SK-N-SH (cell line): ENCODE measurements around the gene MBTPS1. TPM values are rescaled to one million over a fixed set of nuclear protein-coding genes. Genes with fewer than 3 reads are reported as not detected.
A peak's percentile ranks its signal among the peaks of the same experiment; 100 is the strongest.

Source experiments
- CTCF ChIA-PET: fragments of 300-600, 350-600 bp; formaldehyde crosslinking; extraction: SDS; loops from one replicate; lab custom pipeline; 2021; lab: Yijun Ruan, JAX
- POLR2A ChIA-PET: fragments of 350-600 bp; sonication (Branson Sonifier 250); formaldehyde crosslinking; extraction: SDS; loops from one replicate; lab custom pipeline; 2020; ENCODE audit warnings: antibody characterized with exemption, inconsistent platforms; lab: Yijun Ruan, JAX
- DNase-seq: peaks from one replicate; pipeline ENCODE4 v3.0.0; 2012
- H2AFZ ChIP-seq: fragments of 200-600 bp; sonication (generic); 2 replicates; pipeline ENCODE4 v1.8.1; 2016; ENCODE audit warnings: antibody characterized with exemption, mild to moderate bottlenecking, low read depth
- H3F3A ChIP-seq: fragments of 200-600 bp; sonication (generic); replicated peaks from 2 replicates; pipeline ENCODE3; 2016; ENCODE audit warnings: antibody characterized with exemption, mild to moderate bottlenecking; ENCODE audit not compliant: insufficient read depth
- H3K27ac ChIP-seq, 2 experiments: fragments of 200-500 bp in 1 of 2; fragments of 200-600 bp in 1 of 2; sonication (Bioruptor generic) in 1 of 2; sonication (generic), shearing (Covaris generic) in 1 of 2; 2 replicates each; pipeline versions ENCODE4 v1.5.1 to v1.6.1; 2014 to 2016; ENCODE audit warnings: low read depth in 2 of 2, inconsistent platforms in 1 of 2, low read length in 1 of 2, mild to moderate bottlenecking in 1 of 2, mixed read lengths in 1 of 2
- H3K27me3 ChIP-seq: fragments of 200-600 bp; sonication (generic), shearing (Covaris generic); 2 replicates; pipeline ENCODE4 v1.6.1; 2016; ENCODE audit warnings: mixed run types; ENCODE audit not compliant: insufficient read depth
- H3K36me3 ChIP-seq, 2 experiments: fragments of 200-500 bp in 1 of 2; fragments of 200-600 bp in 1 of 2; sonication (Bioruptor generic) in 1 of 2; sonication (generic) in 1 of 2; replicated peaks in 1 of 2; 2 replicates each; pipeline versions ENCODE3 to v1.5.1; 2014 to 2016; ENCODE audit warnings: low read length in 1 of 2, mild to moderate bottlenecking in 1 of 2; ENCODE audit not compliant: insufficient read depth in 2 of 2, control insufficient read depth in 1 of 2
- H3K4me1 ChIP-seq, 2 experiments: fragments of 200-500 bp in 1 of 2; fragments of 200-600 bp in 1 of 2; sonication (Bioruptor generic) in 1 of 2; sonication (generic), shearing (Covaris generic) in 1 of 2; 2 replicates each; pipeline versions ENCODE4 v1.5.1 to v1.6.1; 2014 to 2016; ENCODE audit warnings: low read depth in 1 of 2, low read length in 1 of 2, mixed run types in 1 of 2; ENCODE audit not compliant: insufficient read depth in 2 of 2, control insufficient read depth in 1 of 2
- H3K4me2 ChIP-seq: fragments of 200-600 bp; sonication (generic), shearing (Covaris generic); 2 replicates; pipeline ENCODE4 v1.6.1; 2017; ENCODE audit warnings: mixed run types
- H3K4me3 ChIP-seq, 2 experiments: fragments of 200-500 bp in 1 of 2; fragments of 200-600 bp in 1 of 2; sonication (Bioruptor generic) in 1 of 2; sonication (generic), shearing (Covaris generic) in 1 of 2; 2 replicates each; pipeline versions ENCODE4 v1.5.1 to v1.8.1; 2014 to 2016; ENCODE audit warnings: low read depth in 2 of 2, inconsistent platforms in 1 of 2, low read length in 1 of 2, mild to moderate bottlenecking in 1 of 2, mixed read lengths in 1 of 2, moderate library complexity in 1 of 2
- H3K79me2 ChIP-seq: fragments of 200-600 bp; sonication (generic); 2 replicates; pipeline ENCODE4 v1.8.1; 2017; ENCODE audit warnings: mild to moderate bottlenecking; ENCODE audit not compliant: insufficient read depth
- H3K9ac ChIP-seq: fragments of 200-600 bp; sonication (generic); 2 replicates; pipeline ENCODE4 v1.6.1; 2017; ENCODE audit warnings: mixed run types
- H3K9me2 ChIP-seq: fragments of 200-600 bp; sonication (generic); 2 replicates; pipeline ENCODE4 v1.6.1; 2017; ENCODE audit warnings: mixed run types
- H3K9me3 ChIP-seq: fragments of 200-600 bp; sonication (generic); 2 replicates; pipeline ENCODE4 v1.6.1; 2017; ENCODE audit warnings: mixed run types, mild to moderate bottlenecking, moderate library complexity
- H4K20me1 ChIP-seq: fragments of 200-600 bp; sonication (generic); 2 replicates; pipeline ENCODE4 v1.6.1; 2017; ENCODE audit warnings: mild to moderate bottlenecking, mixed run types; ENCODE audit not compliant: insufficient read depth
- ELF1 ChIP-seq: IDR thresholded peaks from 2 replicates; pipeline ENCODE4 v1.4.0; 2012
- EP300 ChIP-seq, 2 experiments: IDR thresholded peaks; 2 replicates each; pipeline versions ENCODE4 v1.4.0 to v1.6.1; 2012; ENCODE audit warnings: borderline replicate concordance in 1 of 2, low read depth in 1 of 2, low read length in 1 of 2
- FOSL2 ChIP-seq: IDR thresholded peaks from 2 replicates; pipeline ENCODE4 v1.4.0; 2012; ENCODE audit warnings: low read depth, mild to moderate bottlenecking, moderate library complexity, borderline replicate concordance
- FOXJ3 ChIP-seq: sonication (generic); formaldehyde crosslinking; IDR thresholded peaks from 2 replicates; pipeline ENCODE4 v1.5.1; 2020; ENCODE audit warnings: mild to moderate bottlenecking, missing genetic modification reagents
- GABPA ChIP-seq: IDR thresholded peaks from 2 replicates; pipeline ENCODE4 v1.4.0; 2012; ENCODE audit warnings: low read depth, mild to moderate bottlenecking
- GATA2 ChIP-seq: sonication (generic); formaldehyde crosslinking; IDR thresholded peaks from 2 replicates; pipeline ENCODE4 v1.5.0; 2020; ENCODE audit warnings: mild to moderate bottlenecking, missing genetic modification reagents
- MEF2A ChIP-seq: IDR thresholded peaks from 2 replicates; pipeline ENCODE4 v1.4.0; 2012; ENCODE audit warnings: low read depth, borderline replicate concordance
- NRF1 ChIP-seq: IDR thresholded peaks from 2 replicates; pipeline ENCODE4 v1.6.1; 2012; ENCODE audit warnings: low read depth, mild to moderate bottlenecking, low read length
- POLR2AphosphoS5 ChIP-seq: IDR thresholded peaks from 2 replicates; pipeline ENCODE4 v1.6.1; 2012; ENCODE audit warnings: low read depth, low read length
- RAD21 ChIP-seq: IDR thresholded peaks from 2 replicates; pipeline ENCODE4 v1.6.1; 2012; ENCODE audit warnings: mild to moderate bottlenecking, low read length
- RCOR1 ChIP-seq: fragments of 150-350 bp; IDR thresholded peaks from 2 replicates; pipeline ENCODE4 v1.6.1; 2017; ENCODE audit warnings: antibody characterized with exemption, low read length
- SMC3 ChIP-seq: IDR thresholded peaks from 2 replicates; pipeline ENCODE4 v1.6.1; 2012; ENCODE audit warnings: low read depth, low read length, improper control_type of control experiment
- TAF1 ChIP-seq: IDR thresholded peaks from 2 replicates; pipeline ENCODE4 v1.6.1; 2012; ENCODE audit warnings: low read depth, mild to moderate bottlenecking, low read length, moderate library complexity, borderline replicate concordance
- TCF12 ChIP-seq: IDR thresholded peaks from 2 replicates; pipeline ENCODE4 v1.4.0; 2012
- WGBS: methylation state at CpG from one replicate; pipeline ENCODE4 v1.1.6; 2017; ENCODE audit warnings: low lambda C conversion rate; 5-methylcytosine and 5-hydroxymethylcytosine counted together
- polyA plus RNA-seq, 3 experiments: library from polyadenylated mRNA; depleted of rRNA; stranded (reverse); fragments of >200 nt; gene quantifications; 2 replicates each; pipeline ENCODE4 v1.2.3, GENCODE V29; 2012
- TF ChIP-seq, protein P1 (sequence below): fragments of 200-600 bp; sonication (generic); IDR thresholded peaks from 2 replicates; pipeline ENCODE4 v1.6.1; 2017; ENCODE audit warnings: antibody characterized with exemption, mild to moderate bottlenecking, moderate library complexity
- TF ChIP-seq, protein P2 (sequence below): fragments of 150-350 bp; IDR thresholded peaks from 2 replicates; pipeline ENCODE4 v1.6.1; 2017; ENCODE audit warnings: antibody characterized with exemption, low read length, low read depth, borderline replicate concordance
- TF ChIP-seq, protein P3 (sequence below): IDR thresholded peaks from 2 replicates; pipeline ENCODE4 v1.4.0; 2012; ENCODE audit warnings: low read depth
- TF ChIP-seq, protein P4 (sequence below): IDR thresholded peaks from 2 replicates; pipeline ENCODE4; 2012

MBTPS1 gene
- polyA plus RNA-seq, 1 of the 3 experiments (the other 2 are of a cell fraction) = 84.9 TPM

DNA sequence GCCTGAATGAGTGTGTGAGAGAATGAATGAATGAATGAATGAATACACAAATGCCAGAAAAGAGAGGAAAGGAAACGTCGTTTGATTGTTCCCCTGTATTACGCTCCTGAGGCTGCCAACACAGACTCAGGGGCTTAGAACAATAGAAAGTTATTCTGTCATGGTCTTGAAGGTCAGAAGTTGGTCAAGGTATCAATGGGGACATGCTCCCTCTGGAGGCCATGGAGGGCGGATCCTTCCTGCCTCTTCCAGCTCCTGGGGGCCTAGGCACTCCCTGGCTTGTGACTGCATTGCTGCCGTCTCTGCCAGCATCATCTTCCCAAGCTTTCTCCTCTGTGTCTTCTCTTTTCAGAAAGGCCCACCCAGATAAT, 72.6 kb downstream of the MBTPS1 start:
- Histone ChIP-seq H3K4me2 (no peak overlapping the region), H3K27me3 (no peaks in the 10 kb centered on the region; the same call in 1 of the 2 replicates), H3K36me3 (peaks cover 0 to 10% of the 10 kb centered on the region in 2 experiments), H3K4me1 (peaks cover 0 to 5% of the 10 kb centered on the region in 2 experiments; a peak in 1 of 4 replicates), H2AFZ (no peak overlapping the region), H3K27ac (no peak overlapping the region), H3K4me3 (no peak overlapping the region), H3K9ac (no peak overlapping the region), H3F3A (no peaks in the 10 kb centered on the region), H3K9me3 (no peaks in the 10 kb centered on the region), H4K20me1 (no peaks in the 10 kb centered on the region), H3K9me2 (no peaks in the 10 kb centered on the region), H3K79me2 (no peaks in the 10 kb centered on the region)
- ChIA-PET POLR2A (no interaction called here), CTCF (interaction anchor here (0.9 to 6.0 kb wide), 10 partner anchors 11 to 131 kb away, joined by 3 to 57 read pairs (median 5); no protein-coding TSS in a partner anchor)
- DNase-seq = peak; percentile 68
- WGBS = 70% methylated on average over 4 of the region's 5 CpGs
- TF ChIP-seq, protein P1, sequence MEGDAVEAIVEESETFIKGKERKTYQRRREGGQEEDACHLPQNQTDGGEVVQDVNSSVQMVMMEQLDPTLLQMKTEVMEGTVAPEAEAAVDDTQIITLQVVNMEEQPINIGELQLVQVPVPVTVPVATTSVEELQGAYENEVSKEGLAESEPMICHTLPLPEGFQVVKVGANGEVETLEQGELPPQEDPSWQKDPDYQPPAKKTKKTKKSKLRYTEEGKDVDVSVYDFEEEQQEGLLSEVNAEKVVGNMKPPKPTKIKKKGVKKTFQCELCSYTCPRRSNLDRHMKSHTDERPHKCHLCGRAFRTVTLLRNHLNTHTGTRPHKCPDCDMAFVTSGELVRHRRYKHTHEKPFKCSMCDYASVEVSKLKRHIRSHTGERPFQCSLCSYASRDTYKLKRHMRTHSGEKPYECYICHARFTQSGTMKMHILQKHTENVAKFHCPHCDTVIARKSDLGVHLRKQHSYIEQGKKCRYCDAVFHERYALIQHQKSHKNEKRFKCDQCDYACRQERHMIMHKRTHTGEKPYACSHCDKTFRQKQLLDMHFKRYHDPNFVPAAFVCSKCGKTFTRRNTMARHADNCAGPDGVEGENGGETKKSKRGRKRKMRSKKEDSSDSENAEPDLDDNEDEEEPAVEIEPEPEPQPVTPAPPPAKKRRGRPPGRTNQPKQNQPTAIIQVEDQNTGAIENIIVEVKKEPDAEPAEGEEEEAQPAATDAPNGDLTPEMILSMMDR = peak; percentile 63
- no peak for TF ChIP-seq POLR2AphosphoS5
- TF ChIP-seq RAD21 = peak; percentile 45; the same call in 1 of the 2 replicates
- TF ChIP-seq SMC3 = peak; percentile 54

DNA sequence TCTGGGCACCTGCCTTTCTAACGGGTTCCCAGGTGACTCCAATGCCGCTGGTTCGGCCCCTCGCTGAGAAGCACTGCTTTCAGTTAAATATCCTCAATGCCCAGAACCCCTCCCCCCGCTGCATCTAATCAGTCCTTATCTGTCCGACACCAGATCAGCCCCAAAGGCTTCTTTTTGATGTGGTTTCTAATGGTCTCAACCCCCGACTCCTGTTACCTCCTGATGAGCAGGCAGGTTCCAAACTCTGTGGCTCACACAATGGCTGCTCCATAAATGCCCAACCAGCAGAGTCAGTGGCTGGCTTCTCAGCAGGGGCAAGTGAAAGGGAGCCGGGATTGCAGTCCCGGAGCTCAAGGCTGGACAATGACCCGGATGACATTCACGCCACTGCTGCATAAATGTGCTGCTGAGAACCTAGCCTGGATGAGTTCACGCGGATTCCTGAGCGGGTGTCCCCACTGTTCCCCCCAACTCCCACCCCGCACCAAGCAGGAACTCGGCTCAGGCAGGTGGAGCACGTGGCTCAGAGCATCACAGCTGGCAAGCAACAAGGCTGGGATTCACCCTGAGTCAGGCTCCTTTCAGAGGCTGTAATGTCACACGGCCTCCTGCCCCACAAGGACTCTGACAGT, 73.1 kb downstream of the MBTPS1 start:
- ChIA-PET CTCF (interaction anchor here (0.8 to 6.3 kb wide), 12 partner anchors 11 to 132 kb away, joined by 3 to 57 read pairs (median 5); no protein-coding TSS in a partner anchor), POLR2A (no interaction called here)
- Histone ChIP-seq H3K36me3 (peaks cover 0 to 5% of the 10 kb centered on the region in 2 experiments), H3K27me3 (no peaks in the 10 kb centered on the region; the same call in 1 of the 2 replicates), H3K9me2 (no peaks in the 10 kb centered on the region), H3K9me3 (no peaks in the 10 kb centered on the region), H3K4me2 (no peak overlapping the region), H3K79me2 (no peaks in the 10 kb centered on the region), H3K4me1 (peaks cover 0 to 5% of the 10 kb centered on the region in 2 experiments; a peak in 1 of 4 replicates), H3K4me3 (no peak overlapping the region), H2AFZ (no peak overlapping the region), H3K9ac (no peak overlapping the region), H3K27ac (no peak overlapping the region), H3F3A (no peaks in the 10 kb centered on the region), H4K20me1 (no peaks in the 10 kb centered on the region)
- TF ChIP-seq NRF1 (no peak), GATA2 (CRISPR knock-in tag) (peak; percentile 36; the same call in 1 of the 2 replicates)
- 69% methylated on average over 17 of the region's 18 CpGs for WGBS
- DNase-seq = peak; percentile 58

DNA sequence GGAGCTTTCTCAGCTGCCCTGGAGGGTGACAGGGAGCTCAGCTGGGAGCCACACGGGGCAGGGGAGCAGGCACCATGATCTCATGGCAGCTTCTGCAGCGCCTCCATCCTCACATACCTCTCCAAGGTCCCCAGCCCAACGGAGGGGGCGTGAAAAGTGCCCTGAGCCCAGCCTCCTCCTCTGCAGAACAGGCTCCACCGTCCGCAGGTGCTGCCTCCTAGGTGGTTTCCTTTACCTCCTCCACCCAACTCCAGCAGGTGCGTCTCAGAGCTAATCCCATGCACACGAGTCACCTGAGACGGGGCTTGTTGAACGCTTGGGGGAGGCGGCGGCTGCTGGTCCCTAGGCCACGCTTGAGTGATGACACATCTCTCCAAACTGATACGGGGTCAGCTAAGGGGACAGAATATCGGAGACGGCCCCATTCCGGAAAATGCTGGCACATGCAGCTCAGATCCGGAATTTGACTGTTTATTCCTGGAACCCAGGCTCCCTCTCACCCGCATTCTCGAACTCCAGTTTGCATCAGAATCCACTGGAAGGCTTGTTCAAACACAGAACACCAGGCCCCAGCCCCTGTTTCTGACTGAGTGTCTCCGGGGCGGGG, 73.8 kb downstream of the MBTPS1 start:
- H3K36me3 ChIP-seq = no peaks in the 10 kb centered on the region
- H3K27ac ChIP-seq = no peak overlapping the region
- 79% methylated on average over 12 of the region's 22 CpGs for WGBS
- no peaks in the 10 kb centered on the region for H3K9me2 ChIP-seq
- no peaks in the 10 kb centered on the region for H3K9me3 ChIP-seq
- H3K27me3 ChIP-seq = no peaks in the 10 kb centered on the region; the same call in 1 of the 2 replicates
- H2AFZ ChIP-seq = no peak overlapping the region
- H3K4me1 ChIP-seq = peaks cover 0 to 5% of the 10 kb centered on the region in 2 experiments; a peak in 1 of 4 replicates
- H3F3A ChIP-seq = no peaks in the 10 kb centered on the region
- no peaks in the 10 kb centered on the region for H3K79me2 ChIP-seq
- ChIA-PET CTCF (interaction anchor here (0.8 to 6.3 kb wide), 10 partner anchors 12 to 89 kb away, joined by 3 to 57 read pairs (median 6); no protein-coding TSS in a partner anchor), POLR2A (no interaction called here)
- no peak overlapping the region for H3K4me2 ChIP-seq
- H3K4me3 ChIP-seq = no peak overlapping the region
- no peaks in the 10 kb centered on the region for H4K20me1 ChIP-seq
- H3K9ac ChIP-seq = no peak overlapping the region
- DNase-seq = no peak
- TF ChIP-seq ELF1 = no peak
- no peak for TF ChIP-seq TAF1
- TF ChIP-seq EP300 (IDR thresholded peaks at IDR 0.05; ENCODE audit: borderline replicate concordance in 1 of 2, low read depth in 1 of 2, low read length in 1 of 2) = no peak
- no peak for TF ChIP-seq MEF2A
- no peak for TF ChIP-seq FOXJ3 (CRISPR knock-in tag)
- TF ChIP-seq TCF12 = no peak
- TF ChIP-seq, protein P2, sequence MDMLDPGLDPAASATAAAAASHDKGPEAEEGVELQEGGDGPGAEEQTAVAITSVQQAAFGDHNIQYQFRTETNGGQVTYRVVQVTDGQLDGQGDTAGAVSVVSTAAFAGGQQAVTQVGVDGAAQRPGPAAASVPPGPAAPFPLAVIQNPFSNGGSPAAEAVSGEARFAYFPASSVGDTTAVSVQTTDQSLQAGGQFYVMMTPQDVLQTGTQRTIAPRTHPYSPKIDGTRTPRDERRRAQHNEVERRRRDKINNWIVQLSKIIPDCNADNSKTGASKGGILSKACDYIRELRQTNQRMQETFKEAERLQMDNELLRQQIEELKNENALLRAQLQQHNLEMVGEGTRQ = no peak
- TF ChIP-seq FOSL2 = no peak
- TF ChIP-seq, protein P3, sequence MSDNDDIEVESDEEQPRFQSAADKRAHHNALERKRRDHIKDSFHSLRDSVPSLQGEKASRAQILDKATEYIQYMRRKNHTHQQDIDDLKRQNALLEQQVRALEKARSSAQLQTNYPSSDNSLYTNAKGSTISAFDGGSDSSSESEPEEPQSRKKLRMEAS = no peak
- no peak for TF ChIP-seq GABPA
- no peak for TF ChIP-seq RCOR1
- TF ChIP-seq, protein P4, sequence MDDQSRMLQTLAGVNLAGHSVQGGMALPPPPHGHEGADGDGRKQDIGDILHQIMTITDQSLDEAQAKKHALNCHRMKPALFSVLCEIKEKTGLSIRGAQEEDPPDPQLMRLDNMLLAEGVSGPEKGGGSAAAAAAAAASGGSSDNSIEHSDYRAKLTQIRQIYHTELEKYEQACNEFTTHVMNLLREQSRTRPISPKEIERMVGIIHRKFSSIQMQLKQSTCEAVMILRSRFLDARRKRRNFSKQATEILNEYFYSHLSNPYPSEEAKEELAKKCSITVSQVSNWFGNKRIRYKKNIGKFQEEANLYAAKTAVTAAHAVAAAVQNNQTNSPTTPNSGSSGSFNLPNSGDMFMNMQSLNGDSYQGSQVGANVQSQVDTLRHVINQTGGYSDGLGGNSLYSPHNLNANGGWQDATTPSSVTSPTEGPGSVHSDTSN = no peak
- TF ChIP-seq RAD21 = no peak
